Activated naive CD4-positive, alpha-beta T cell treated with anti-CD3 and anti-CD28 coated beads, Interleukin-2, amount 50 U/mL, for 72 hours (primary cell): ENCODE data around the gene GAS1. TPM values are rescaled to one million over a fixed set of nuclear protein-coding genes. Genes with fewer than 3 reads are reported as not detected.

Experiments
- ATAC-seq, 2 donors: fragments of 150-1000 bp; cut with Tn5 transposase; 2 replicates each; pipeline ENCODE4 v1.10.0; 2021; ENCODE audit warnings: mild to moderate bottlenecking in 2 of 2, moderate library complexity in 2 of 2
- DNase-seq, 2 donors: peaks; one replicate each; pipeline ENCODE4 v3.0.0; 2021 to 2022; ENCODE audit warnings: low spot score in 2 of 2
- H3K27ac Mint-ChIP-seq, 2 donors: one replicate each; pipeline ENCODE4 v1.8.0; 2022; ENCODE audit warnings: mild to moderate bottlenecking in 2 of 2, mixed read lengths in 2 of 2
- H3K36me3 Mint-ChIP-seq, 2 donors: one replicate each; pipeline ENCODE4 v1.8.0; 2022; ENCODE audit warnings: mixed read lengths in 2 of 2
- H3K9me3 Mint-ChIP-seq, 2 donors: one replicate each; pipeline ENCODE4 v1.8.0; 2022; ENCODE audit warnings: mixed read lengths in 2 of 2
- total RNA-seq, 2 donors: library from RNA; stranded (reverse); gene quantifications; one replicate each; pipeline ENCODE4 v1.2.3, GENCODE V29; 2022

GAS1 gene
- total RNA-seq, 2 donors from 2014 or later, result 0.14 TPM; not detected in 1

DNA sequence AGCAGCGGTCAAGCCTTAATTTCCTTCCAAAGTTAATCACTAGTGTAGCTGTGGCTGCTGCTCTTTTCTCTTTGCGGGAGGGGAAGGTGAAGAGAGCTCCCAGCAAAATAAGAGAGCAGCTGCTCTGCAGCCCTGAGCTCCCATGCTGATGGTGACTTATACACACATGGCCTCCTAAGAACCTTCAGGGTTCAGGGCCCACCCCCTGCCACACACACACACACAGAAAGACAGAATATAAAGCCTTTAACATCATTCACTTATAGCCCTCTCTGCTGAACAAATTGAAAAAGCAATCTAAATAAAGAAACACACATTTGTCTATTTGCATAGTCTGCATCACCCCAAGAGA is 43.6 kb downstream of the GAS1 start:
- peaks cover 0 to 4% of the 10 kb centered on the region in 2 donors for H3K36me3 Mint-ChIP-seq
- no peak for DNase-seq
- no peaks in the 10 kb centered on the region for H3K9me3 Mint-ChIP-seq
- ATAC-seq, result no peak
- peak overlapping the region in 1 of 2 donors; percentile 68 for H3K27ac Mint-ChIP-seq

- ATAC-seq, result no peak
Observed at GRCh38 chr9:86902991-86903733, 44.1 kb downstream of the GAS1 start.

DNA sequence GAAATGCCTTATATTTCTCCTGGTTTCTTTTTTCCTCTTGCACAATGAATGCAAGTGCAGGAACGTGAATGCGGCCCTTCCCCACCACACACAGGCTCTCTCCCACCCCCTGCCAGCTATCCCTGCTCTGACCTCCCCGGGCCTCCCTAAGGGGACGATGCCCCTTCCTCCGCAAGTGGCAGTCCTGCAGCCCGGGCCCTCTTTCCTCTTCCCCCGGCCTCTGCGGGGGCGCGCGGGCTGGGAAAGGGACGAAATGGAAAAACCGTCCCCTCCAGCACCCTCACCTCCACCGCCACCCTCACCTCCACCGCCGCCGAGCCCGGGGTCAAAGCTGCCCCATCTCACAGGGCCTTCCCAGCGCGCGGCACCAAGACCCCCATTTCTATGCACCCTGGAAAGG is 44.7 kb downstream of the GAS1 start:
- Mint-ChIP-seq H3K27ac (no peak overlapping the region), H3K36me3 (peaks cover 0 to 4% of the 10 kb centered on the region in 2 donors), H3K9me3 (no peaks in the 10 kb centered on the region)
- DNase-seq (no peak), ATAC-seq (no peak)

More at GRCh38 chr9:86902991-86903733, 44.1 kb downstream of the GAS1 start:
- H3K27ac Mint-ChIP-seq, result no peak overlapping the region
- H3K9me3 Mint-ChIP-seq, result no peaks in the 10 kb centered on the region
- DNase-seq, result no peak
- peaks cover 0 to 4% of the 10 kb centered on the region in 2 donors for H3K36me3 Mint-ChIP-seq

DNA sequence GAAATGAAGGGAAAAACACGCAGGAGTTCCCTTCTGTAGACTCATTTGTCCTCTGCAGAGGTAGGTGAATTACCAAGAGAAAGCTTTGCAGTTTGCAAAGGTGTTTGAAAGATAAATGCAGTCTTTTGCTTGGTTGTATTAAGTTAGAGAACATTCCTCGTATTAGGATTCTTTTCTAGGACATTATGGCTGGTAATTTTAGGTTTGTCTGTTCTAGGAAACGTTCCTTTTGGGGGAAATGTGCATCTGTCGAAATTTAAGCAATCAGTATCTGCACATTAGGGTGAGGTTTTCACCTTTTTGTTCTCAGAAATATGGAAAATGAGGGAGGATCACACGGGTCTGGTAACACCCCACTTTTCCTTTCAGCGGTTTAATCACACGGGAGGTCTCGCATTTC is 45.1 kb downstream of the GAS1 start:
- Mint-ChIP-seq H3K27ac (no peak overlapping the region), H3K36me3 (peaks cover 0 to 4% of the 10 kb centered on the region in 2 donors), H3K9me3 (no peaks in the 10 kb centered on the region)
- ATAC-seq (no peak), DNase-seq (no peak)

GRCh38 chr9:86901511-86901910 is 45.8 kb downstream of the GAS1 start:
- H3K27ac Mint-ChIP-seq, result no peak overlapping the region
- DNase-seq, result no peak
- no peak for ATAC-seq
- no peaks in the 10 kb centered on the region for H3K9me3 Mint-ChIP-seq
- H3K36me3 Mint-ChIP-seq, result peaks cover 0 to 4% of the 10 kb centered on the region in 2 donors
